Epidermal melanocyte (primary cell): ENCODE data around the gene STX11.

Experiments used
- DNase-seq: peaks from one replicate; pipeline ENCODE4 v3.0.0; 2011; ENCODE audit warnings: low spot score; ENCODE audit not compliant: insufficient read length

The STX11 gene

DNA sequence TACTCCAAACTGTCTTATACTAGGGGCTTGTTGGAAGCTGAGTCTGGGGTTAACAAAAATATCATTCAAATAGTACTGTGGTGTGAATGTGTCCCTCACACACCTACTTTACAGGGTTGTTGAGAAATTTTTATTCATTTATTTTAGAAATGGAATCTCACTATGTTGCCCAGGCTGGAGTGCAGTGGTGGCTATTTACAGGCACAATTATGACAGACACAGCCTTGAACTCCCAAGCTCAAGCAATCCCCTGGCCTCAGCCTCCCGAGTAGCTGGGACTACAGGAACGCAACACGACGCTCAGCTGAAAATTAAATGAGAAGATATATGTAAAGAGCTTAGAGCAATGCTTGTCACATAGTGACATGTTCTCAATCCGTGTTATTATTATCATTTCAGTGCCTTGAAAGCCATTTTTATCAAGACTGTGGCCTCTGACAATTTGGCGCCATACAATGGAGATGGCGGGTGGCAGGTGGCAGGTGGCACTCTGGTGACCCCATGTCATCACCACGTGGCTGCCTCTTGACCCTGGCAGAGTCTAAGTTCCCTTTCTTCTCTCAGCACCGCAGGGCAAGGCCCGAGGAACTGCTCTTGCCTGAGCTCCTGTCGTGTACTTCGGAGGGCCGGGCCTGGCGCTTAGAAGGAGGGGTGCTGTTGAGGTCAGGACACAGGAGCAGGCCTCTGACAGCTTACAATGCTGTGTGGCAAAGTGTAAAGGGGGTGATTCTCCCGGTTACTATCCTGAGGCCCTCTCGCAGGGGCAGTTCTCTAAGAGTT lies 64.5 kb downstream of the STX11 start:
- no peak for DNase-seq

DNA sequence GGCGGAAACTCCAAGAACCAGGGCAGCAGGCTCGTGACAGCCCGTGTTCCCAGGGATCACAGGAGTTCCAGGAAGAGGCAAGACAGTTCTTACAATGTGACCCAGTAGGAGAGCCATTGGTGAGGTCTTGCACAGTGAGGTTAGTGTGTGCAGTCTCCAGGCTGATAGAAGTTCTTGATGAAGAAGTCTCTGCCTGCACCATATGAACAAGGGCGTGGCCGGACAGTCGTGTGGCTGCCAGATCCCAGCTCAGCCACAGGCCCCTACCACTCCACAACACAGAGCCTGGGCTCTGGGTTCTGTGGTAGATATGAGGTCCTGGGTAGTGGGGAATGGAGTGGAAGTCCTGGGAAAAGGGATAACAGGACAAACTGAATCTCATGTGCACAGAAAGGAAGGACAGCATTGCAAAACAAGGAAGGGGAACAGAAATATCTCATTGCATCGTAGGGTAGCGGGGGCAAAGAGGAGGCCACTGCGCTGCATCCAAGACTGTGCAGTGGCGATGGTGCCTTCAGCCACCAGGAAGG lies 65.2 kb downstream of the STX11 start:
- DNase-seq, result no peak

DNA sequence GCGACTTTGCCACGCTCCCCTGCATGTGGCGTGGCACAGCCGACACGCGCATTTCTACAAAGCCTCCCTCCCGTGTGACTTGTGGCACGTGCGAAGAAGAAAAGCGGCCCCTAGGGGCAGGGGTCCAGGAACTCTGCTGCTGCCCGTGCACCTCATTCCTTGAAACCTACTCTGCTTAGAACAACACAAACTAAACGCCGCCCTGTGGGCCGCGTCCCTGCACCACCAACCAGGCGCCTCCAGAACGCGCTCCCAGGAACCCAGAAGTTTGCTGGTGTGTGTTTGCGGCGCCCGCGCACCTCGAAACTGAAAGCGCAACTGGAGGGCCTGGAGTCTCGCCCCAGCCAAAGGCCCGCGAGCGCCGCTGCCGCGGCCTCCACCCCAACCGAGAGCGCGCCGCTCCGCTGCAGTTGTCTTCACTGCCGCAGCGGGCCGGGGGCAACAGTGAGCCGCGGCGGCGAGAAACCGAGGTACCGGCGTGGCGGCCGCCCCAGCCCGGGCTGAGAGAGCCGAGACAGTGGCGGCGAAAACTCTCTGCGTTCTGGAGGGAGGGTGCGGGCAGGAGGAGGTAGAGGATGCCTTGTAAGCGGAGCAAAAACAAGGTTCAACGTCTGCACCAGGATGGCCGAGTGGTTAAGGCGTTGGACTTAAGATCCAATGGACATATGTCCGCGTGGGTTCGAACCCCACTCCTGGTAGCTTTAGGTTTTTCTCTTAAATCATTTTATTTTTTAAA lies 65.8 kb downstream of the STX11 start:
- peak; percentile 71 for DNase-seq

DNA sequence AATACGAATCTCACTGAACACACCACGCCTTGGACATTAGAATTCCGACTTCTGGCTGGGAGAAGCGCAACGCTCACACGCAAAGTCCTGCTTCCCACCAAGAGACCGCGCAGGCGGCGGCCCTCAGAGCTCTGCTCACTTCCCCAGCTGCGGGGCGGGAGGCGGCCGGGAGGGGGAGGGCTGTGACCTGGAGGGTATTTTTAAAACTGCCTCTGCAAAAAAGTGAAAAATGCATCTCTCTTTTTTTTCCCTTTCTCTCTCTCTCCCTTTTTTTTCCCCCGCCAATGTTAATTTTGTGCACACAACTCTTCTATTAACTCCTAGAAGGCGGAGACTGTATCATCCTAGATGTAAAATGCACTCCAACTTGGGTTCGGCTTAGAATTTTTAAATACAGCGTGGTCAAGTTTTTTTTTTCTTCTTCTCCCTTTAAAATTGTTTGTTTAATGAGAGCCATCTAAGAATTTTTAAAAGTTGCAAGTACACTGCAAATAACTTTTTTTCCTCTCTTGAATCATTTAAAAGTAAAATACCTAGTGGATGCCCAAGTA lies 66.4 kb downstream of the STX11 start:
- no peak for DNase-seq

DNA sequence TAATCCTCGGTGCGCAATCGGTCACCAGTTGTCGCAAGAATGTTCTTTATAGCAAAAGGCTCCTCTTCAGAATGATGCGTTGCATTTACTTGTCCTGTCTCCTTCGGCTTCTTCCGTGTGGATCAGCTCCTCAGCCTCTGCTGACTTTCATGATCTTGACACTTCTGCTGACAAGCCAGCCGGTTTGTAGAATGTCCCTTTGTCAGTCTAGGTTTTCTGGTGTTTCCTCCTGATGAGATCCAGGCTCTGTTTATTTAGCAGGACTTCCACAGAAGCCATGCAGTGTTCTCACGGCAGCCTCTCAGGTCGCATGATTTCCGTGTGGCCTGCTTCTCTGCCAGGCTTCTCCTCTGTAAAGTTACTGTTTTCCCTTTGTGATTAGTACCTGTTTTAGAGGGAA lies 66.9 kb downstream of the STX11 start:
- no peak for DNase-seq

- DNase-seq, result no peak
Measured at GRCh38 chr6:144217797-144218196, 67.5 kb downstream of the STX11 start.

GRCh38 chr6:144219056-144219685 lies 68.9 kb downstream of the STX11 start:
- peak; percentile 50 for DNase-seq

- DNase-seq, result no peak
Measured at GRCh38 chr6:144220031-144220790, 69.9 kb downstream of the STX11 start.

GRCh38 chr6:144223686-144224085 lies 73.4 kb downstream of the STX11 start:
- no peak for DNase-seq

DNA sequence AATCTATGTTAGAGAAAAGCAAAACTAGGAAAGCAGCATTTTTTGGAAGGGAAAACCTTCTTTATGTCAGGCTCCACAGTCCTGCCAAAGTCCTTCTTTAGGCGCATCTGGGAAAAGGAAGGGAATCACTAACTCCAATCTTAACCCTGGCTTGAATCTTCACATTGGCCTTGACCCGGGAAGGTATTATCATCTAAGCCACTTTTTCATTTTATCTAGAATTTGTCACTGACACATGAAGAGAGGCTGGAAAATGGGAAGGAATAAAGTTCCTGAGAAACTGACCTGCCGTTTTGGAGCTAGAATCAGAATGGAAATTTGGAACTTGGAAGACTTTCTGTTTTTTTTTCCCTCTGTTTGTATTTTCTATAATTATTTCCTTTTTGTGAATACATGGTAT lies 81.4 kb downstream of the STX11 start:
- no peak for DNase-seq

DNA sequence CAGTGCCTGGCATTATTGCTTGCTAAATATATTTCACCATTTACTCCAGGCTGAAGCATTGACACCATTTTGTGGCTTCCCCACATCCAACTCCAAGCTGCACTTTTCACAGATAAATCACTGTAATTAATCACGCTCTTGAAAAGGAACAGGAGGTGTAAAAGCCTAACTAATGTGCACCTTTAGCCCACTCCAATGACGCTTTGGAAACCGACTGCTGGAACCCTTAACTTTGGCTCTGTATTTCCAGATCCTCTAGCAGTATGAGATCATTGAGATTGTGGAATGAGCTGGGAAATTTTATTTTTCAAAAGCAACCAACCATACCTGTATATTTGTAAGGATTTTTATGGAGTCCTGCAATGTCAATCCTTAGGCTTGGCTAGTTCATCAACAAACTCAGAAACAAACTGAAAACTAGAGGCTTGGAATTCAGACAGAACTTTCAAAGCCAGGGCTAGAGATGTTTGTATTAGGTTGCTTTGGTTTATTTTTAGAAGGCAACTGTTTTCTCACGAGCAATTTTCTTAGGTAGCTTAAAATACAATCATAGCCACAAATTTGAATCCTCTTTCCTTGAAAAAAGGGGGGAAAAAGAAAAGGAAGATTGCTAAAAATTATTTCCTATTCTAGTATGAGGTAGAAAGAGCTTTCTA lies 82.0 kb downstream of the STX11 start:
- no peak for DNase-seq

DNA sequence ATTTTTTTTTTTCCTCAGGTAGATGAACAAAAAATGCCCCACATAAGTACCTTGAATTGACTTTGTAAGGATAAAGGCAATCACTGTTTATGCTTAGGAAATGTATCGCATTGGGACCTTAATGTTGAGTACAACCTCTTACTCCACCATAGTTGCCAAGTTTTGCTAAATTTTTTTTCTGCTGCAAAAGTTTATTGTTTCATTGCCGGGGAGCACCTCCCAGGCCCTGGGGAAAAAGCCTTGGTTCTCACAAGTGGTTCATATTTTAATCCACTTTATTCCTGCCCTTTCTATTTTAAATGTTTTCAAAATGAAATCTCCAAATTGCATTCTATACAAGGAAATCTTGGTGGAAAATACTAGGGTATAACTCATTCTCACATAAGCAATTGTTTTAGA lies 82.5 kb downstream of the STX11 start:
- no peak for DNase-seq

GRCh38 chr6:144234399-144234798 lies 84.1 kb downstream of the STX11 start:
- no peak for DNase-seq

DNA sequence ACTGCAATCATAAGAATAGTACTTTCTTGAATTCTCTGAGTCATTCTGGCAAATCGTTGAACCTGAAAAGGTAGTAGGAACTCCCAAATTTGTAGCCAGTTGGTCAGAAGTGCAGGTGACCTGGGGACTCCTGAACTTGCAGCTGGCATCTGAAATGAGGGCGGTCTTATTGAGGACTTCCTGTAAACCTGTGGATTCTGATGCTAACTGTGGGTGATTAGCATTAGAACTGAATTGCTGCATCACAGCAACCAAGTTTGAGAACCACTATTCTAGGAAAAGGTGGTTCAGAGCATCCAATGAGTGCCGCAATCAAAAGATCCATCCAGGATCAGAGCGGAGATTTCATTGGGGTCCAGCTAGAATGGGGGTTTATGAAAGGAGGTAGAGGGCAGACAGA lies 84.6 kb downstream of the STX11 start:
- no peak for DNase-seq
